ENCODE measurements around the gene PLAAT5.
"Not testable (repeated sequence)": the region's sequence is repeated elsewhere in the genome, so short reads cannot be mapped to it uniquely, and the experiment has no call there.

PLAAT5 gene

DNA sequence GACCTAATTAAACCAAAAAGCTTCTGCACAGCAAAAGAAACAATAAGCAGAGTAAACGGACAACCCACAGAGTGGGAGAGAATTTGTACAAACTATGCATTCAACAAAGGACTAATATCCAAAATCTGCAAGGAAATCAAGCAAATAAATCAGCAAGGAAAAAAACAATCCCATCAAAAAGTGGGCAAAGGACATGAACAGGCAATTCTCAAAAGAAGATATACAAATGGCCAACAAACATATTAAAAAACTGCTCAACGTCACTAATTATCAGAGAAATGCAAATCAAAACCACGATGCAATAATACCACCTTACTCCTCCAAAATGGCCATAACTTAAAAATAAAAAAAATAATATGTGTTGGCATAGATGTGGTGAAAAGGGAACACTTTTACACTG lies 5.2 kb downstream of the PLAAT5 start:
- DNase-seq (ENCODE audit: low read depth in 2 of 3, low spot score in 1 of 3) = no peak

DNA sequence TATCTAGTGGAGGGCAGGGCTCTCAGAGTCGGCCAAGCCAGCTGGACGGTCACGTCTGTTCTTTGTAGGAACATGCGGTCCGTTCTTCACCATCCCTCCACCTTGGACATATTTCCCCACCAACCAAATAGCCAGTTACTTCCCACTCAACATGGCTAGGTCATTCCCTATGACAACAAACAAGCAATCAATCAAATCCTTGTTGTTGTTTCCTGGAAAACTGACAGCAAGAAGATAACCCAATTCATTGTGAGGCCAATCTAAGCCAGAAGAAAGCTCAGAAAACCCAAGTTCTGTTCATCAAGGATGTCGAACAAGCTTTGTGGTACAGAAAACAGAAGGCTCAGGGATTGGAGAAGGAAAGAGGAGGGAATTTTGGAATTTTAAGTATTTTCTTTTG lies 10.9 kb downstream of the PLAAT5 start:
- DNase-seq (ENCODE audit: low read depth in 2 of 3, low spot score in 1 of 3) = no peak

DNA sequence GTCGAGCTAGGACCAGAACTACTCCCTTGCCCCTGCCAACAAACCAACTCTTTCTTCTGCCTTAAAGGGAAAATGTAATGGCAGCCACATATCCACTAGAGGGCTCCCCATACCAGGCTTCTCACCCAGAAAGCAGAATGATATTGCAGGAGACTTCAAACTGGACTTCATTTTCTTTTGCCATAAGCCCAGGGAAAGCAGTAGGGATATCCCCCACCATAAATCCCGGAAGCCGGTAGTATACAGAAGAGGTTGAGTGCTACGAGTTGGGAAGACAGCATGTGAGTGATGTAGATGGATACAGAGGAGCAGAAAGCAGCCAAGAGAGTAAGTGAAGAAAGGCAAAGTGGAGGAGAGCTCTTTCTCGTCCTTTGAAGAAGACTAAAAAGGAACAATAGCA lies 12.1 kb downstream of the PLAAT5 start:
- peak; percentile 10 to 50 (median 15) for DNase-seq (ENCODE audit: low read depth in 2 of 3, low spot score in 1 of 3)

DNA sequence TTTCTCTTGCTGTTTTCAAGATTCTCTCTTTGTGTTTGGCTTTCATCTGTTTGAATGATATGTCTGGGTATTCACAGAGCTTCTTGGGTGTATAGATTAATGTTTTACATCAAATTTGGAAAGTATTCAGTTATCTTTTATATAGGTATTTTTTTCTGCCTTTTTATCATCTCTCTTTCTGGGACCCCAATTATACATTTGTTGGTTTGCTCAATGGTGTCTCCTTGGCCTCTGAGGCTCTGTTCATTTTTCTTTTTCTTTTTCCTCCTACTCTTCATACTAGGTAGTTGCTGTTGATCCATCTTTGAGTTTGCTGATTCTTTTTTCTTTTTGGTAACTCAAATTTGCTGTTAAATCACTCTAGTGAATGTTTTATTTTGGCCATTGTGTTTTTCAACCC lies 14.3 kb downstream of the PLAAT5 start:
- no peak for DNase-seq (ENCODE audit: low read depth in 2 of 3, low spot score in 1 of 3)

DNA sequence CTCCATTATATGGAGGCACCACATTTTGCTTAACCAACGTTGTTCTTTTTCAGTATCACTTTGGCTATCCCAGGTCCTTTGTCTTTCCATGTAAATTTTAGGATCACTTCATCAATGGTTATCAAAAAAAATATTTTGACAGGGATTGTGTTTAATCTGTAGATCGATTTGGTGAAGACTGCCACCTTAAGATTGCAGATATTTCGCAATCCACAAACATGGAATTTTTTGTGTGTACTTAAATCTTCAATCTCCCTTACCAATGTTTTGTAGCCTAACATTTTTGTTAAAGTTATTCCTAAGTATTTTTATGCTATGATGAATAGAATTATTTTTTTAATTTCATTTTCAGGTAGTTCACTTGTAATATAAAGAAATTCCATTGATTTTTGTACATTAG lies 18.6 kb downstream of the PLAAT5 start:
- no peak for DNase-seq (ENCODE audit: low read depth in 2 of 3, low spot score in 1 of 3)

DNA sequence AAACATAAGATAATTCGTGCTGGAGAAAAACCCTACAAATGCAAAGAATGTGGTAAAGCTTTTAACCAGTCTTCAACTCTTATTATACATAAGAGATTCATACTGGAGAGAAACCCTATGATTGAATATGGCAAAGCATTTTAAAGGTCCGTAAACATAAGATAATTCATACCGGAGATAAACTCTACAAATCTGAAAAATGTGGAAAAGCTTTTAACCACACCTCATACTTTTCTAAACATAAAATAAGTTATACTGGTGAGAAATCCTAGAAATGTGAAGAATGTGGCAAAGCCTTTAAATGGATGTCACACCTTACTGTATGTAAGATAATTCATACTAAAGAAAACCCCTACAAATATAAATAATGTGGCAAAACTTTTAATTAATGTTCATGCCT lies 20.7 kb downstream of the PLAAT5 start:
- no peak for DNase-seq (ENCODE audit: low read depth in 2 of 3, low spot score in 1 of 3)

DNA sequence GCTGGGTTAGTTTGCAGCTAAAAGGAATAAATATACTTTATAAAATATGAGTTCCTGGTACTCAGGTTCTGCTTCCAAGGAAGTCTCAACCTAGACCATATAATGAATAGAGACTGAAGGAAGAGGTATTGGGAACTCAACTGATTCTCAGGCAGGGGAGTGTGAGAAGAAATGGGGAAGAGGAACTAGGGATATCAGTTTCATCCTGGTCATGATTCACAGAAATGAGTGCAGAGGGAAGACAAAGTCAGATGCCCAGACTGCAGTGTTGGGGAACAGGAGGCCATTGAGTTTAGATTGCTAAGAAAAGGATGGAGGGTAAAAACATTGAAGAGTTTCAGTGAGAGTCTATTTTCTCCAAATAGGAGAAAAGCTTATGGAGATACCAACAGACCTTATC lies 28.8 kb downstream of the PLAAT5 start:
- DNase-seq (ENCODE audit: low read depth in 2 of 3, low spot score in 1 of 3) = no peak

DNA sequence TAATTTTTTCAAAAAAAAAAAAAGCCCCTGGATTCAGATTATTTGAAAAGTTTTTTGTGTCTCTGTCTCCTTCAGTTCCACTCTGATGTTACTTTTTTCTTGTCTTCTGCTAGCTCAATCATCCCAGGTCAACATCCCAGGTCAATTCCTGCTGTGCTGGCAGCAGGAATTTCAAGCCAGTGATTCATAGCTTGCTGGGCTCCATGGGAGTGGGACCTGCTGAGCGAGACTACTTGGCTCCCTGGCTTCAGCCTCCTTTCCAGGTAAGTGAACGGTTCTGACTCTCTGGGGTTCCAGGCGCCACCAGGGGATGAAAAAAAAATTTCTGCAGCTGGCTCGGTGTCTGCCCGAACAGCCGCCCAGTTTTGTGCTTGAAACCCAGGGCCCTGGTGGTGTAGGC lies 31.4 kb downstream of the PLAAT5 start:
- DNase-seq (ENCODE audit: low read depth in 2 of 3, low spot score in 1 of 3) = no peak

DNA sequence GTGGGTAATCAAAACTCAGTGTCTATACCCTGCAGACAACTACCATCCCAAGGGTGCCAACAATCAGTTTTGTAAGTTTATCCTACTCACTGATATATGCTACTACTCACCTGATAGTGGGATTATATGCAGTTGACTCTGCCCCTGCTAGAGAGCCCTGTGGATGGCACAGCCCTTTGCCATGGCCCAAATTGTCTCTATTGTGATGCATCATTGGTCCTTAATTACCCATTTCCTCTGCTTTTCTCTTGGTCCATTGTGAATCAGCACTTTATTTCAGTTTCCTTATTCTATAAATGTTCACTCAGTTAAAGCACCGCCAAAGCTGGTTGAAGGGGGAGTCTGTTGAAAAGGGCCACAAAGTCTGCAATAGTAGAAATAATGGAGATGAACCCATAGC lies 42.3 kb downstream of the PLAAT5 start:
- no peak for DNase-seq (ENCODE audit: low read depth in 2 of 3, low spot score in 1 of 3)

DNA sequence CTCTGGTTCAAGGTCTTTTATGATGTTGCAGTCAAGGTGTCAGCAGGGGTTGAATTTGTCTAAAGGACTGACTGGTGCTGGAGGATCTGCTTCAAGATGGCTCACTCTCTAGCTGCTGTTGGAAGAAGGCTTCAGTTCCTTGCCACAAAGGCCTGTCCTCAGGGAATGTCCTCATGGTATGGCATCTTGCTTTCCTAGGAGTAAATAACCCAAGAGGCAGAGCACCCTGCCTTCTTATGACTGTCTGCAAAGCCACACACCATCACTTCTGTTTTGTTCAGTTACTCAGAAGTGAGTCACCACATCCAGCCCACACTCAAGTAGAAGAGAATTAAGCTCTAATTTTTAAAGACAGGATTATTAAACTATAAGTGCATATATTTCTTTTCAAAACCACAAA lies 45.2 kb downstream of the PLAAT5 start:
- DNase-seq (ENCODE audit: low read depth in 2 of 3, low spot score in 1 of 3) = peak in 1 of 3 donors; percentile 10

DNA sequence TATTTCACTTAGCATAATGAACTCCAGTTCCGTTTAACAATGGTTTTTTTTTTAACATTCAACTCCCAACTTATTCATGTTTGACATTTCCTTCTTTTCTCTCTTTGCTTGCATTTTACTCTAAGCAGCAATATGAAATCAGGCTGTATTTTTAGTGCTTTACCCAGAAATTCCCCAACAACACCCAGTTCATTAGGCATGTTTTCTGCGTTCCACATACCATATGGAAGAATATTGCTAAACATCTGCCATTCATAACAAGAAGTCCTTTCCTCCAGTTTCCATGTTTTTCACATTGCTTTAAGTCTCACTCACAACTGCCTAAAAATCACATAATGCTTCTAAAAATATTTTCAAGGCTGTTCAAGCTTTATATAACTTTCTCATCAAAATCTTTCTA lies 45.8 kb downstream of the PLAAT5 start:
- no peak for DNase-seq (ENCODE audit: low read depth in 2 of 3, low spot score in 1 of 3)

DNA sequence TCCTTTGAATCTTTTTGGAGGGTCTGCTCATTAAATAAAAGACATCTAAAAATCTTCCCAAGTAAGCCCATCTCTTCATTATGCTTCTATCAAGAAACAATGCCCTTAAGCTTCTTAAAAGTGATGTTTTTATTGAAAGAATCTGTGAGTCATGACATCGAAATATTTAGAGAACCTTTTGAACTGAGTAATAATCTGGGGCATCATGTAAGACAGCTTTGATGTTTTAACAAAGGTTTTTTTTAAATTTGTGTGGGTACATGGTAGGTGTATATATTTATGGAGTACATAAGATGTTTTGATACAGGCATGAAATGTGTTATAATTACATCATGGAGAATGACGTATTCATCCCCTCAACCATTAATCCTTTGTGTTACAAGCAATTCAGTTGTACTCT lies 46.8 kb downstream of the PLAAT5 start:
- DNase-seq (ENCODE audit: low read depth in 2 of 3, low spot score in 1 of 3) = no peak

DNA sequence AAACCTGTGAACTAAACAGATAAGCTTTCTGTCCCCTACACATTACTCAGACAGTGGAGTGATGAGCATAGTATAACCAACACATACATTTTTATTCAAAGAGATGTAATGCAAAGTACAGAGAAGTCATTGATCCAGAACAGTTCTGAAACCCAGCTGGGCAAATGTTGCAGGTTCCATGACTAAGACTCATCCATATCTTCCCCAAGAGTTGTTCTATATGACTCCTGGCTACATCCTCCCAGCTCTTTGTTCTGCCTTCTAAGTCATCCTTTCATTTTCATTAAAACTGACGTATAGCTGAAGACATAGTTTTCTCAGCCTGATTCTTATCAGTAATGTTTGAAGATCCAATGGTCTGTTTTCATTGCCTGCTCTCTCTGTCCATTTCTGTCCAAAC lies 47.3 kb downstream of the PLAAT5 start:
- no peak for DNase-seq (ENCODE audit: low read depth in 2 of 3, low spot score in 1 of 3)

DNA sequence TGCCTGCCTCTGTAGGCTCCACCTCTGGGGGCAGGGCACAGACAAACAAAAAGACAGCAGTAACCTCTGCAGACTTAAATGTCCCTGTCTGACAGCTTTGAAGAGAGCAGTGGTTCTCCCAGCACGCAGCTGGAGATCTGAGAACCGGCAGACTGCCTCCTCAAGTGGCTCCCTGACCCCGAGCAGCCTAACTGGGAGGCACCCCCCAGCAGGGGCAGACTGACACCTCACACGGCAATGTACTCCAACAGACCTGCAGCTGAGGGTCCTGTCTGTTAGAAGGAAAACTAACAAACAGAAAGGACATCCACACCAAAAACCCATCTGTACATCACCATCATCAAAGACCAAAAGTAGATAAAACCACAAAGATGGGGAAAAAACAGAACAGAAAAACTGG lies 55.1 kb downstream of the PLAAT5 start:
- DNase-seq (ENCODE audit: low read depth in 2 of 3, low spot score in 1 of 3) = not testable (repeated sequence)

DNA sequence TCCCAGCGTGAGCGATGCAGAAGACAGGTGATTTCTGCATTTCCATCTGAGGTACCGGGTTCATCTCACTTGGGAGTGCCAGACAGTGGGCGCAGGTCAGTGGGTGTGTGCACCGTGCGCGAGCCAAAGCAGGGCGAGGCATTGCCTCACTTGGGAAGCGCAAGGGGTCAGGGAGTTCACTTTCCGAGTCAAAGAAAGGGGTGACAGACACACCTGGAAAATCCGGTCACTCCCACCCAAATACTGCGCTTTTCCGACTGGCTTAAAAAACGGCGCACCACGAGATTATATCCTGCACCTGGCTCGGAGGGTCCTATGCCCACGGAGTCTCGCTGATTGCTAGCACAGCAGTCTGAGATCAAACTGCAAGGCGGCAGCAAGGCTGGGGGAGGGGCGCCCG lies 55.6 kb downstream of the PLAAT5 start:
- DNase-seq (ENCODE audit: low read depth in 2 of 3, low spot score in 1 of 3) = not testable (repeated sequence)

DNA sequence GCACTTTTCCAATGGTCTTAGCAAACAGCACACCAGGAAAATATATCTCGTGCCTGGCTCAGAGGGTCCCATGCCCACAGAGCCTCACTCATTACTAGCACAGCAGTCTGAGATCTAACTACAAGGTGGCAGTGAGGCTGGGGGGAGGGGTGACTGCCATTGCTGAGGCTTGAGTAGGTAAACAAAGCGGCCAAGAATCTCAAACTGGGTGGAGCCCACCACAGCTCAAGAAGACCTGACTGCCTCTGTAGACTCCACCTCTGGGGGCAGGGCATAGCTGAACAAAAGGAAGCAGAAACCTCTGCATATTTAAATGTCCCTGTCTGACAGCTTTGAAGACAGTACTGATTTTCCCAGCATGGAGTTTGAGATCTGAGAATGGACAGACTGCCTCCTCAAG lies 60.2 kb downstream of the PLAAT5 start:
- DNase-seq (ENCODE audit: low read depth in 2 of 3, low spot score in 1 of 3) = not testable (repeated sequence)

DNA sequence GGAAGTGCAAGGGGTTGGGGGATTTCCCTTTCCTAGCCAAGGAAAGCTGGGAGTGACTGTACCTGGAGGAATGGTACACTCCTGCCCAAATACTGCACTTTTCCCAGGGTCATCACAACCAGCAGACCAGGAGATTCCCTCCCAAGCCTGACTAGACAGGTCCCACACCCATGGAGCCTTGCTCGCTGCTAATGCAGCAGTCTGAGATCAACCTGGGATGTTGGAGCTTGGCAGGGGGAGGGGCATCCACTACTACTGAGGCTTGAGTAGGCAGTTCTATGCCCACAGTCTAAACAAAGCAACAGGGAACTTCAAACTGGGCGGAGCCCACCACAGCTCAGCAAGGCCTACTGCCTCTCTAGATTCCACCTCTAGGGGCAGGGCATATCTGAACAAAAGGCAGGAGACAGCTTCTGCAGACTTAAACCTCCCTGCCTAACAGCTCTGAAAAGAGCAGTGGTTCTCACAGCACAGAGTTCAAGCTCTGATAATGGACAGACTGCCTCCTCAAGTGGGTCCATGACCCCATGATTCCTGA lies 62.9 kb downstream of the PLAAT5 start:
- no peak for DNase-seq (ENCODE audit: low read depth in 2 of 3, low spot score in 1 of 3)

DNA sequence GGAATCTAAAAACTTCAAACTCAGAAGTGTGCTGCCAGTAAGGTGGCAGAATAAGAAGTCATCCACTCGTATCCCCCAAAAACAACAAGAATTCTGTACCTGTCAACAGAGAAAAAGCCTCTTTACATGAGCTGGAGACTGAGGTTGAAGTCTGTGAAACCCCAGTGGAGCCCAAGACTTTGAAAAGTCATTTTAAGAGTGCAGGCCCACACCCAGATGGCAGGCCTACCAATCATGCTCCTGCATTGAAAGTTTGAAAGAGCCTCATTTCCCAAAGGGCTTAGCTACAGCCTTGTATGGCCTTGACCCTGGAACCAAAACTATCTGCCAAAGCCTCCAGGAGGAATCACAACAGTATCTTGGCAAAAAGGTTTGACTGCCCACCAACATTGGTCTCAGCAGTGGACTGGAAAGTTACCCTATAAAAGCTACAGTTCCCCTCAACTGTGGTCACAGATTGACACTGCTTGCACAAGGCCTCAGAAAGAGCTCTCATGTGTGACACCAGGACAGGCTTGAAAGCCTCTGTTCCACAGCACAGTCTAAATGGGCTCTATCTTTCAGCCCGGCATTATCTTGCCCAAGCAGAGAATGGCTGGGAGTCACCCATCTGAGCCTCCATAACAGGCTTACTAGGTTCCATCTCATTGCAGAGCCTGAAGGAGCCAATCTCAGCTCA lies 73.7 kb downstream of the PLAAT5 start:
- no peak for DNase-seq (ENCODE audit: low read depth in 2 of 3, low spot score in 1 of 3)

Measured in stimulated activated CD4-positive, alpha-beta T cell treated with anti-CD3 and anti-CD28 coated beads, Interleukin-12 subunit alpha, Interleukin-12 subunit beta, amount 100 ng/mL, for 48 hours (primary cell).